HepG2 (cell line): ENCODE measurements around the gene ARHGAP30. TPM values are rescaled to one million over a fixed set of nuclear protein-coding genes. Genes with fewer than 3 reads are reported as not detected.

Experiments used
- ATAC-seq: fragments of 200-7000 bp; cut with Tn5 transposase; 3 replicates; pipeline ENCODE4 v1.9.1; 2020; ENCODE audit warnings: mild to moderate bottlenecking, moderate library complexity
- BruUV-seq: library from RNA; stranded (reverse); fragments of 400-500 nt; replicated peaks from 2 replicates; lab custom pipeline; 2021; lab: Mats Ljungman, UMichigan
- CTCF ChIA-PET: fragments of 300-600 bp; formaldehyde crosslinking; extraction: SDS; loops from one replicate; lab custom pipeline; 2021; ENCODE audit warnings: low total read pairs, inconsistent platforms, low intra/inter-chr PET ratio; lab: Yijun Ruan, JAX
- POLR2A ChIA-PET: fragments of 350-600 bp; sonication (Branson Sonifier 250); formaldehyde crosslinking; loops from one replicate; lab custom pipeline; 2020; ENCODE audit warnings: antibody characterized with exemption, inconsistent platforms; lab: Yijun Ruan, JAX
- DNase-seq: peaks from one replicate; pipeline ENCODE4 v3.0.0-alpha.2; 2015; ENCODE audit warnings: low spot score
- FAIRE-seq: peaks from 3 replicates; lab custom pipeline; 2011; peaks lifted over from hg19 to GRCh38; lab: Jason Lieb, UNC
- H2AFZ ChIP-seq: one replicate; pipeline ENCODE4 v1.6.1; 2011; ENCODE audit warnings: low read length, inconsistent platforms
- H3K27ac ChIP-seq: fragments of 300-600 bp; 3 replicates; pipeline ENCODE4 v1.8.0; 2011; ENCODE audit warnings: mixed run types, mild to moderate bottlenecking, mixed read lengths, low read length, inconsistent platforms; ENCODE audit not compliant: insufficient read depth; ENCODE audit errors: extremely low read length
- H3K27me3 ChIP-seq, 2 experiments: fragments of 200-600 bp in 1 of 2; 2 replicates in 1 of 2; 3 replicates in 1 of 2; pipeline versions ENCODE4 v1.6.0 to v1.8.0; 2011; ENCODE audit warnings: low read length in 2 of 2, mild to moderate bottlenecking in 2 of 2, moderate library complexity in 2 of 2, inconsistent platforms in 1 of 2; ENCODE audit not compliant: insufficient read depth in 2 of 2, control insufficient read depth in 1 of 2
- H3K36me3 ChIP-seq, 2 experiments: fragments of 200-600 bp in 1 of 2; replicated peaks in 1 of 2; 2 replicates in 1 of 2; 3 replicates in 1 of 2; pipeline versions ENCODE4 v1.5.1 to v1.8.0; 2011; ENCODE audit warnings: low read length in 2 of 2, inconsistent platforms in 1 of 2; ENCODE audit not compliant: insufficient read depth in 2 of 2, control insufficient read depth in 1 of 2
- H3K4me1 ChIP-seq: 2 replicates; pipeline ENCODE4 v1.5.1; 2012; ENCODE audit warnings: low read length, inconsistent platforms; ENCODE audit not compliant: insufficient read depth
- H3K4me2 ChIP-seq: 2 replicates; pipeline ENCODE4 v1.6.0; 2011; ENCODE audit warnings: low read depth, low read length, inconsistent platforms
- H3K4me3 ChIP-seq, 3 experiments: fragments of 200-600 bp in 1 of 3; sonication (generic), shearing (Covaris generic) in 1 of 3; replicated peaks in 1 of 3; 2 replicates each; pipeline ENCODE4 v1.5.1; 2011 to 2016; ENCODE audit warnings: low read length in 3 of 3, inconsistent platforms in 2 of 3, low read depth in 2 of 3, mild to moderate bottlenecking in 2 of 3, control low read depth in 1 of 3, mixed read lengths in 1 of 3; ENCODE audit not compliant: insufficient read depth in 1 of 3
- H3K79me2 ChIP-seq: one replicate; pipeline ENCODE4 v1.6.1; 2011; ENCODE audit warnings: low read length, inconsistent platforms; ENCODE audit not compliant: insufficient read depth
- H3K9ac ChIP-seq: 2 replicates; pipeline ENCODE4 v1.6.0; 2011; ENCODE audit warnings: mild to moderate bottlenecking, low read depth, low read length, inconsistent platforms; ENCODE audit not compliant: insufficient read depth
- H3K9me3 ChIP-seq: 2 replicates; pipeline ENCODE4 v1.5.1; 2012; ENCODE audit warnings: mild to moderate bottlenecking, low read length
- H4K20me1 ChIP-seq: 2 replicates; pipeline ENCODE4 v1.6.0; 2011; ENCODE audit warnings: inconsistent platforms, mild to moderate bottlenecking, low read length, moderate library complexity; ENCODE audit not compliant: insufficient read depth
- ATF7 ChIP-seq, 2 experiments: fragments of 450-650 bp in 1 of 2; sonication (generic) in 1 of 2; formaldehyde crosslinking in 1 of 2; IDR thresholded peaks; 2 replicates each; pipeline versions ENCODE4 v1.4.0 to v1.6.1; 2016 to 2020; ENCODE audit warnings: antibody characterized with exemption in 1 of 2, mild to moderate bottlenecking in 1 of 2, missing genetic modification reagents in 1 of 2
- BHLHE40 ChIP-seq: IDR thresholded peaks from 2 replicates; pipeline ENCODE4 v1.6.1; 2011; ENCODE audit warnings: low read length, improper control_type of control experiment
- BRCA1 ChIP-seq: sonication (generic); formaldehyde crosslinking; IDR thresholded peaks from 2 replicates; pipeline ENCODE4 v1.4.0; 2020; ENCODE audit warnings: missing genetic modification reagents
- BRD4 ChIP-seq: sonication (generic); formaldehyde crosslinking; IDR thresholded peaks from 2 replicates; pipeline ENCODE4 v1.4.0; 2020; ENCODE audit warnings: missing genetic modification reagents
- CBFB ChIP-seq: sonication (generic); formaldehyde crosslinking; IDR thresholded peaks from 2 replicates; pipeline ENCODE4 v1.4.0; 2020; ENCODE audit warnings: missing genetic modification reagents
- ELF3 ChIP-seq: IDR thresholded peaks from 2 replicates; pipeline ENCODE4 v1.6.1; 2016; ENCODE audit warnings: missing genetic modification reagents, missing compliant biosample characterization
- RNF219 ChIP-seq: sonication (generic); formaldehyde crosslinking; IDR thresholded peaks from 2 replicates; pipeline ENCODE4 v1.5.0; 2020; ENCODE audit warnings: mild to moderate bottlenecking, missing genetic modification reagents
- SAFB2 ChIP-seq: sonication (generic); formaldehyde crosslinking; IDR thresholded peaks from 2 replicates; pipeline ENCODE4 v1.5.1; 2020; ENCODE audit warnings: missing genetic modification reagents, low read depth, mild to moderate bottlenecking, borderline replicate concordance
- SETDB1 ChIP-seq: sonication (generic); formaldehyde crosslinking; IDR thresholded peaks from 2 replicates; pipeline ENCODE4 v1.5.1; 2020; ENCODE audit warnings: missing genetic modification reagents, mild to moderate bottlenecking, borderline replicate concordance
- STAG1 ChIP-seq: sonication (generic); formaldehyde crosslinking; IDR thresholded peaks from 2 replicates; pipeline ENCODE4 v1.4.0; 2020; ENCODE audit warnings: missing genetic modification reagents
- SYNCRIP ChIP-seq: fragments of 200-400 bp; formaldehyde crosslinking; IDR thresholded peaks from 2 replicates; pipeline ENCODE4 v1.6.1; 2018; ENCODE audit warnings: mild to moderate bottlenecking, low read depth, low read length; ENCODE audit not compliant: insufficient read depth
- TAF15 ChIP-seq: fragments of 200-400 bp; formaldehyde crosslinking; IDR thresholded peaks from one replicate; pipeline ENCODE4 v1.6.1; 2018; ENCODE audit warnings: mild to moderate bottlenecking, low read depth, low read length; ENCODE audit not compliant: poor library complexity, severe bottlenecking
- ZFY ChIP-seq: sonication (generic); formaldehyde crosslinking; IDR thresholded peaks from 2 replicates; pipeline ENCODE4 v1.4.0; 2020; ENCODE audit warnings: missing genetic modification reagents
- ZNF276 ChIP-seq: sonication (generic); formaldehyde crosslinking; IDR thresholded peaks from 2 replicates; pipeline ENCODE4 v1.4.0; 2020; ENCODE audit warnings: mild to moderate bottlenecking, low read depth, missing genetic modification reagents
- ZNF709 ChIP-seq: sonication (generic); formaldehyde crosslinking; IDR thresholded peaks from 2 replicates; pipeline ENCODE4 v1.5.0; 2020; ENCODE audit warnings: mild to moderate bottlenecking, missing genetic modification reagents
- WGBS: methylation state at CpG from one replicate; pipeline ENCODE4 v1.1.6; 2017; ENCODE audit warnings: low lambda C conversion rate; 5-methylcytosine and 5-hydroxymethylcytosine counted together
- in situ Hi-C: cut with HindIII; loops from 2 replicates; pipeline ENCODE4 v1.10.0; 2017; ENCODE audit warnings: low pct_unique_long_range_greater_than_20kb; ENCODE audit not compliant: extremely low pct_ligation_motif_present
- intact Hi-C: fragments of 100-400 bp; cut with micrococcal nuclease; formaldehyde crosslinking; loops from one replicate; pipeline ENCODE4 v1.10.0; 2022; ENCODE audit not compliant: unreplicated experiment
- polyA plus RNA-seq, 8 experiments: library from polyadenylated mRNA; depleted of rRNA in 3 of 8; stranded (reverse) in 7 of 8; unstranded in 1 of 8; fragments of >200 nt; fragmentation: Illumina TruSeq in 4 of 8; extraction: Trizol in 4 of 8; gene quantifications; 2 replicates each; pipeline versions ENCODE4 v1.2.1 to v1.2.3, GENCODE V29; 2011 to 2016; ENCODE audit warnings: low read depth in 4 of 8, missing spikeins in 1 of 8, mixed read lengths in 1 of 8; ENCODE audit not compliant: insufficient read depth in 1 of 8
- total RNA-seq, 5 experiments: library from RNA; depleted of rRNA; stranded (reverse); fragments of >200 nt; fragmentation: Illumina TruSeq; extraction: Trizol; gene quantifications; 2 replicates each; pipeline ENCODE4 v1.2.3, GENCODE V29; 2016; ENCODE audit warnings: low read depth in 1 of 5
- TF ChIP-seq, protein P1 (sequence below): sonication (generic); formaldehyde crosslinking; IDR thresholded peaks from 2 replicates; pipeline ENCODE4 v1.5.1; 2020; ENCODE audit warnings: mild to moderate bottlenecking, missing genetic modification reagents, moderate library complexity

Gene ARHGAP30
- total and polyA plus RNA-seq, 2 of the 13 experiments (the other 11 are each of a cell fraction or from before 2014, with no cell fraction given), result 0.13 to 0.20 TPM

GRCh38 chr1:161072751-161073449 lies 3.2 kb upstream of the ARHGAP30 start:
- H3K27me3 ChIP-seq, result no peaks in the 10 kb centered on the region
- DNase-seq (peak; percentile 22), ATAC-seq (peak; percentile 49), FAIRE-seq (no peak)
- ChIA-PET POLR2A (interaction anchor here (2.1 to 3.8 kb wide), 3 partner anchors 27 to 60 kb away, joined by 6 to 21 read pairs (median 9); partner anchors contain the start of genes DEDD, F11R and USF1), CTCF (interaction anchor here (1.4 to 4.5 kb wide), 3 partner anchors 22 to 76 kb away, joined by 3 to 50 read pairs (median 6); partner anchors contain the start of gene KLHDC9)
- H3K9me3 ChIP-seq, result no peaks in the 10 kb centered on the region
- peak overlapping the region; percentile 96 for H3K4me2 ChIP-seq
- no peaks in the 10 kb centered on the region for H3K79me2 ChIP-seq
- peak overlapping the region; percentile 62 to 75 (median 64) for H3K4me3 ChIP-seq
- intact Hi-C loops (loop anchor here (1.0 kb wide), 2 partner anchors 24 to 66 kb away; no protein-coding TSS in a partner anchor), in situ Hi-C loops (no loop called here)
- WGBS, result 34% methylated on average over 18 of the region's 19 CpGs
- BruUV-seq, result no TSS peak
- H3K4me1 ChIP-seq, result peaks cover 41% of the 10 kb centered on the region
- no peaks in the 10 kb centered on the region for H3K36me3 ChIP-seq
- H4K20me1 ChIP-seq, result no peaks in the 10 kb centered on the region
- H3K27ac ChIP-seq, result peak overlapping the region; percentile 40
- peak overlapping the region; percentile 70 for H3K9ac ChIP-seq
- H2AFZ ChIP-seq, result no peak overlapping the region
- TF ChIP-seq SAFB2 (CRISPR knock-in tag) (no peak), ZFY (CRISPR knock-in tag) (peak; percentile 49), CBFB (CRISPR knock-in tag) (no peak), STAG1 (CRISPR knock-in tag) (no peak), ELF3 (CRISPR knock-in tag) (no peak), BHLHE40 (no peak), BRD4 (CRISPR knock-in tag) (no peak), ATF7 (IDR thresholded peaks at IDR 0.05) (no peak), ATF7 (CRISPR knock-in tag; IDR thresholded peaks at IDR 0.05) (no peak), TAF15 (no peak), ZNF276 (CRISPR knock-in tag) (no peak; the same call in 1 of the 2 replicates), RNF219 (CRISPR knock-in tag) (no peak), BRCA1 (CRISPR knock-in tag) (no peak), SYNCRIP (no peak), SETDB1 (CRISPR knock-in tag) (no peak), ZNF709 (CRISPR knock-in tag) (0 out of 2 replicates have a peak, but pooled peaks have one; percentile 29)
- TF ChIP-seq, protein P1, sequence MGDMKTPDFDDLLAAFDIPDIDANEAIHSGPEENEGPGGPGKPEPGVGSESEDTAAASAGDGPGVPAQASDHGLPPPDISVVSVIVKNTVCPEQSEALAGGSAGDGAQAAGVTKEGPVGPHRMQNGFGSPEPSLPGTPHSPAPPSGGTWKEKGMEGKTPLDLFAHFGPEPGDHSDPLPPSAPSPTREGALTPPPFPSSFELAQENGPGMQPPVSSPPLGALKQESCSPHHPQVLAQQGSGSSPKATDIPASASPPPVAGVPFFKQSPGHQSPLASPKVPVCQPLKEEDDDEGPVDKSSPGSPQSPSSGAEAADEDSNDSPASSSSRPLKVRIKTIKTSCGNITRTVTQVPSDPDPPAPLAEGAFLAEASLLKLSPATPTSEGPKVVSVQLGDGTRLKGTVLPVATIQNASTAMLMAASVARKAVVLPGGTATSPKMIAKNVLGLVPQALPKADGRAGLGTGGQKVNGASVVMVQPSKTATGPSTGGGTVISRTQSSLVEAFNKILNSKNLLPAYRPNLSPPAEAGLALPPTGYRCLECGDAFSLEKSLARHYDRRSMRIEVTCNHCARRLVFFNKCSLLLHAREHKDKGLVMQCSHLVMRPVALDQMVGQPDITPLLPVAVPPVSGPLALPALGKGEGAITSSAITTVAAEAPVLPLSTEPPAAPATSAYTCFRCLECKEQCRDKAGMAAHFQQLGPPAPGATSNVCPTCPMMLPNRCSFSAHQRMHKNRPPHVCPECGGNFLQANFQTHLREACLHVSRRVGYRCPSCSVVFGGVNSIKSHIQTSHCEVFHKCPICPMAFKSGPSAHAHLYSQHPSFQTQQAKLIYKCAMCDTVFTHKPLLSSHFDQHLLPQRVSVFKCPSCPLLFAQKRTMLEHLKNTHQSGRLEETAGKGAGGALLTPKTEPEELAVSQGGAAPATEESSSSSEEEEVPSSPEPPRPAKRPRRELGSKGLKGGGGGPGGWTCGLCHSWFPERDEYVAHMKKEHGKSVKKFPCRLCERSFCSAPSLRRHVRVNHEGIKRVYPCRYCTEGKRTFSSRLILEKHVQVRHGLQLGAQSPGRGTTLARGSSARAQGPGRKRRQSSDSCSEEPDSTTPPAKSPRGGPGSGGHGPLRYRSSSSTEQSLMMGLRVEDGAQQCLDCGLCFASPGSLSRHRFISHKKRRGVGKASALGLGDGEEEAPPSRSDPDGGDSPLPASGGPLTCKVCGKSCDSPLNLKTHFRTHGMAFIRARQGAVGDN (CRISPR knock-in tag), result peak; percentile 84
